ENCODE data around the gene GFY. TPM values are rescaled to one million over a fixed set of nuclear protein-coding genes. Genes with fewer than 3 reads are reported as not detected.

Gene GFY
- total RNA-seq, 1 donor from 2014 or later = not detected

DNA sequence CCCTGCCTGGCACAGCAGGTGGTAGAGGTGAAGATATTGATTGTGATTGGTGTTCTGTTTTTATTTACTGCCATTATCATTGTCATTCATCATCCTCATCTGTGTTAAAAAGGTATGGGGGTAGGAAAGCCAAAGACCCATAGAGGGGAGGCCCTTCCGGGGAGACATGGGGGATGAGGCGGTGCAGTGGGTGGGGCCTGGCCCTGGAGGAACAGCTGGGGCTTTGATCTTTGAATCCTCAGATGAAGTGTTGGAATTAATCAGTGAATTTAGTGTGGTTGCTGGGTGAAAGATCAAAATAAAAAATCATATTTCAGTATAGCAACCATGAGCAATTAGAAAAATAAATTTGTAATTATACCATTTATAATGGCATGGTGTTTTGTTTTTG, 9.4 kb upstream of the GFY start:
- no peak for DNase-seq (ENCODE audit: low read depth)
- no peak overlapping the region for H3K4me3 ChIP-seq (ENCODE audit: low read depth, low read length)
- TF ChIP-seq, protein P1, sequence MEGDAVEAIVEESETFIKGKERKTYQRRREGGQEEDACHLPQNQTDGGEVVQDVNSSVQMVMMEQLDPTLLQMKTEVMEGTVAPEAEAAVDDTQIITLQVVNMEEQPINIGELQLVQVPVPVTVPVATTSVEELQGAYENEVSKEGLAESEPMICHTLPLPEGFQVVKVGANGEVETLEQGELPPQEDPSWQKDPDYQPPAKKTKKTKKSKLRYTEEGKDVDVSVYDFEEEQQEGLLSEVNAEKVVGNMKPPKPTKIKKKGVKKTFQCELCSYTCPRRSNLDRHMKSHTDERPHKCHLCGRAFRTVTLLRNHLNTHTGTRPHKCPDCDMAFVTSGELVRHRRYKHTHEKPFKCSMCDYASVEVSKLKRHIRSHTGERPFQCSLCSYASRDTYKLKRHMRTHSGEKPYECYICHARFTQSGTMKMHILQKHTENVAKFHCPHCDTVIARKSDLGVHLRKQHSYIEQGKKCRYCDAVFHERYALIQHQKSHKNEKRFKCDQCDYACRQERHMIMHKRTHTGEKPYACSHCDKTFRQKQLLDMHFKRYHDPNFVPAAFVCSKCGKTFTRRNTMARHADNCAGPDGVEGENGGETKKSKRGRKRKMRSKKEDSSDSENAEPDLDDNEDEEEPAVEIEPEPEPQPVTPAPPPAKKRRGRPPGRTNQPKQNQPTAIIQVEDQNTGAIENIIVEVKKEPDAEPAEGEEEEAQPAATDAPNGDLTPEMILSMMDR (conservative IDR thresholded peaks at IDR 0.05; ENCODE audit: low read depth, low read length) = no peak

DNA sequence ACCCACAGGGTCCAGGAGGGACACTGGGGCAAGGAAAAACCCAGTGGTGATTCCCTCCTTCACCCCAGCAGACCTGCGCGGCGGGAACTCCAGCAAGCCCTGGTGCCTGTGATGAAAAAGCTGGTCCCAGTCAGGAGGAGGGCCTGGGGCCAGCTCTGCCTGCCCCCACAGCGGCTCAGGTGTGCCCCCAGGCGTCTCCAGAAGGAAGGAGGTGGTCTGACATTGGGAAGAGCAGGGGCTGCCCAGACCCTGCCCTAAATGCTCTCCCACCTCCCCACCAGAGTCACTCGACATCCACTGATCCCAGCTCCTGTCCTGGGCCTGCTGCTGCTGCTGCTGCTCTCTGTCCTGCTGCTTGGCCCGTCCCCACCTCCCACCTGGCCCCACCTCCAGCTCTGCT, 8.1 kb upstream of the GFY start:
- DNase-seq (ENCODE audit: low read depth) = no peak
- no peak overlapping the region for H3K4me3 ChIP-seq (ENCODE audit: low read depth, low read length)
- TF ChIP-seq, protein P1 (conservative IDR thresholded peaks at IDR 0.05; ENCODE audit: low read depth, low read length) = no peak

DNA sequence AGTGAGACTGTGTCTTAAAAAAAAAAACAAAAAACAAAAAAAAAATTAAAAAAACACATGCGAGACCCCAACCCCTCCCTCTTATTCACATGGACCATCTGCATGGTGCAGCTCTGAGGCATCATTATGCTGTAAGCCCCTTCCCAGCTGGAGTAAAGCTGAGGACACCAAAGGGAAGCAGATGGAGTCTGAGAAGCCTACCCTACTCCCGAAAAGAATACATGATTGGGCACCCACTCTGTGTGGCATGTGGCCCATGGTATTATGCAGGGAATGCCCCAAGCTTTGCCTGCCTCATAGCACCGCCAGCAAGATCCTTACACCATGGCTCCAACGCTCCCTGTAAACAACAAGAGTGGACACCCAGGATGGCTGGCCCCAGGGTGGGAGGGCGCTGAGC, 6.7 kb upstream of the GFY start:
- DNase-seq (ENCODE audit: low read depth) = no peak
- H3K4me3 ChIP-seq (ENCODE audit: low read depth, low read length) = no peak overlapping the region
- TF ChIP-seq, protein P1 (conservative IDR thresholded peaks at IDR 0.05; ENCODE audit: low read depth, low read length) = no peak

DNA sequence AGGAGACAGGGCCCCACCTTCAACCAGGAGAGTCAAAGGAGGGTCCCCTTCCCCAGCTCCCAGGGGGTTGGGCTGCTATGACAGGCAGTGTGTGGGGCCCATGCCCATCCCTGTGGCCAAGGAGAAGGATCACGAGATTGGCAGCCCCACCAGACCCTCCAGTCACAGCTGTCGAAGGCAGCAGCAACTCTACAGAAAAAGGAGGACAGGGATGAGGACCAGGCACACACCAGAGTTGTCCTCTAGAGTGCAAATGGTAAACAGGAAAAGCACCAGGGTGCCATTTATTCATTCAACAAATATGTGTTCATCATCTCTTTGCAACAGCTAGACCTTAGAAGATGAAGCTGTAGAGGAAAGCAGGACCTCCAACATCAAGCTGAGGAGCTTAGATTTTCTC, 6.0 kb upstream of the GFY start:
- no peak for DNase-seq (ENCODE audit: low read depth)
- no peak overlapping the region for H3K4me3 ChIP-seq (ENCODE audit: low read depth, low read length)
- TF ChIP-seq, protein P1 (conservative IDR thresholded peaks at IDR 0.05; ENCODE audit: low read depth, low read length) = no peak

DNA sequence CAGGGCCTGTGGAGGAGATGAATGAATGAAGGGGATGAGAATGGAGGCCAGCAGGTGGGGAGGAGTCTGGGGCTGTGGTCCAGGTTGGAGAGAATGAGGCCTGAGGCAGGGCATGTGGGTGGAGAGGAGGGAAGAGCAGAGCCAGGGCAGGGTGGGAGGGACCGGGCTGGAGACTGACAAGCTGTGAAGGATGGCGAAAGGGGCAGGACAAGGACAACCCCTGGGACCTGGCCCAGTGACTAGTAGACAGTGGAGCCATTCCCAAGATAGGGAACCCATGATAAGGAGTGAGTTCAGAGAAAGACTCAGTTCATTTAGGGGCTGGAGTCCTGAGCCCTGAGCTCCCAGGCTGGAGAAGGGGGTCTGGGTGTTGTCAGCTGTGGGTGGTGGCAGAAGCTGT, 5.0 kb upstream of the GFY start:
- no peak for DNase-seq (ENCODE audit: low read depth)
- H3K4me3 ChIP-seq (ENCODE audit: low read depth, low read length) = no peak overlapping the region
- TF ChIP-seq, protein P1 (conservative IDR thresholded peaks at IDR 0.05; ENCODE audit: low read depth, low read length) = no peak

DNA sequence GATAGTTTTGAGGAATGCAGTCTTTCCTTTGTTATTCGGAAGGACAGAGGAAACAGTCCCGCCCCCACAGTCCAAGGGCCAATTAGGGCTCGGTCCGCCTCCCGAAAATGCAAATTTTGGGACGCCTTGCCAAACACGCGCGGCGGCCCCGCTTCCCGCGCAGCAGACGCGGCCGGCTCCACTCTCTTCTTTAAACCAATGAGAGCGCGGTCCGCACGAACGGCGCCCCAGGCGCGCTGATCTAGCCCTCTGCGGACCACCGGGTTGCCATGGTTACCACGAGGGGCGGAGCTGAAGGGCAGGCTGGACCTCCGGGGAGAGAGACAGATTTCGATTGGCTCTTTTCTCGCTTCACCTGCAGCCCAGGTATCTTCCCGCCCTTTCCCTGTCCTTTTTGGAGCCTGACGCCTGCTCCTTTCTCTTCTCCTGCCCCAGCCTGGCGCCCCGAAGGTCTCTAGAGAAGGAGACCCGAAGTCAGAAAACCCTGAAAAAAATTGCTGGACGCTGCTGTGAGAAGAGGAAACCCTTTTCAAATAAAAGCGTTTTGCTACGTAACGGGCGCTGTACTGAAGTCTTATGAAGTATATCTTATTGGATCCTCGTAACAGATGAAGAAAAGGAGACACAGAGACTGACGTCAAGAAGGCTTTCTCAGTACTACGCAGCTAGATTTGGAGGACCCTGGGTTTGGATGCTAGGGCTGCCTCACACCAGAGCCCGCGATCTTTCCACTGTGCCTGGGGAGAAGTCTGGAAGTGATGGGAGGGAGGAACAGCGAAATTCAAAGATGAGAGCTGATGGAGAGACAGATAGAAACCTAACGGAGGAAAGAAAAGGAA, 3.9 kb upstream of the GFY start:
- peak overlapping the region; percentile 4 for H3K4me3 ChIP-seq (ENCODE audit: low read depth, low read length)
- no peak for DNase-seq (ENCODE audit: low read depth)
- TF ChIP-seq, protein P1 (conservative IDR thresholded peaks at IDR 0.05; ENCODE audit: low read depth, low read length) = no peak

DNA sequence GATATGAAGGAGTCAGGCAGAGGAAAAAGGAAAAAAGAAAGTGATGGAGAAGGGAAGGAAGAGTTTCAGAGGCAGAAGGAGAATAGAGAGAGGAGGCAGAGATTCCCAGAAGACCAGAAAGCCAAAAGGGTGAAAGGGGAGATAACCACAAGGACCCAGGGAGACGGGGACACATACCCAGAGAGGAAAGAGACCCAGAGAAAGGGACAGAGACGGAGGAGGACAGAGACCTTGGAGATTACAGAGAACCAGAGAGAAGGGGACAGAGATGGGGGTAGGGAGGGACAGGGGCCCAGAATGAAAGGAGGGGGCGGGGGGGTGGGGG, 3.3 kb upstream of the GFY start:
- TF ChIP-seq, protein P1 (conservative IDR thresholded peaks at IDR 0.05; ENCODE audit: low read depth, low read length) = no peak
- no peak for DNase-seq (ENCODE audit: low read depth)
- no peak overlapping the region for H3K4me3 ChIP-seq (ENCODE audit: low read depth, low read length)
